CD4-positive, alpha-beta T cell treated with Interleukin-10 for 1 hour (primary cell): ENCODE data around the gene CPNE9.

ENCODE experiments used
- DNase-seq: peaks from one replicate; pipeline ENCODE4 v3.0.0-alpha.2; 2020

Gene CPNE9

DNA sequence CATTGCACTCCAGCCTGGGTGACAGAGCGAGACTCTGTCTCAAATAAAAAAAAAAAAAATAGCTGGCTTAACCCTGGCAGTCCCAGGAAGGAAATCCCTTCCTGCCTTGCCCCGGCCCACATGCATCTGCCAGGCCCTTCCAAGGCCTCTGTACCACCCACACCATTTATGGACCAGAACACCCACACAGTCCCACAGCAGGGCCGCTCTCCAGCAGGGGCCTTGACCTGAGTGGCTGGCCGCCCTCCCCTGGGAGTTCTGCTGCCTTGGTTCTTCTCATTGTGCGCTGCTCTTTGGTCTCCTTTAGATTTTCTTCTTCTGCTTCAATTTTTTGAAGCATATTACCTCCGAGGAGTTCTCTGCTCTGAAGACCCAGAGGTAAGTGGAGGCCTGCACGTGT, 16.1 kb upstream of the CPNE9 start:
- DNase-seq = no peak

DNA sequence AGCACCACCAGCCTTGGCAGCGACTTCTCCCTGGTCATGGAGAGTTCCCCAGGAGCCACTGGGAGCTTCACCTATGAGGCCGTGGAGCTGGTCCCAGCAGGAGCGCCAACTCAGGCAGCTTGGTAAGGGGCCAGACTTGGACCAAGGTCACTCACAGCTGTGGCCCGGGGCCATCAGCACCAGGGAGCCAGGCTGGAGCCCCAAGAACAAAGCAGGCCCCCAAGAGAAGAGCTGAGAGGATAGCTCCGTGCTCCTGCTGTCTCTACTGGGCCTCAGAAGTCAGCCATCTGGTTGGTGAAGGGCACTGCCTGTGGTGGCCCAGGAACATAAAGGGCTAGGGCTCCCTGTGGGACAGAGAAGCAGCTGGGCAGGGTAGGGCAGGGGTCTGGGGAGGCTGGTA, 14.7 kb upstream of the CPNE9 start:
- DNase-seq = no peak

- no peak for DNase-seq
These were observed 13.9 kb upstream of the CPNE9 start for GRCh38 chr3:9689757-9690156.

DNA sequence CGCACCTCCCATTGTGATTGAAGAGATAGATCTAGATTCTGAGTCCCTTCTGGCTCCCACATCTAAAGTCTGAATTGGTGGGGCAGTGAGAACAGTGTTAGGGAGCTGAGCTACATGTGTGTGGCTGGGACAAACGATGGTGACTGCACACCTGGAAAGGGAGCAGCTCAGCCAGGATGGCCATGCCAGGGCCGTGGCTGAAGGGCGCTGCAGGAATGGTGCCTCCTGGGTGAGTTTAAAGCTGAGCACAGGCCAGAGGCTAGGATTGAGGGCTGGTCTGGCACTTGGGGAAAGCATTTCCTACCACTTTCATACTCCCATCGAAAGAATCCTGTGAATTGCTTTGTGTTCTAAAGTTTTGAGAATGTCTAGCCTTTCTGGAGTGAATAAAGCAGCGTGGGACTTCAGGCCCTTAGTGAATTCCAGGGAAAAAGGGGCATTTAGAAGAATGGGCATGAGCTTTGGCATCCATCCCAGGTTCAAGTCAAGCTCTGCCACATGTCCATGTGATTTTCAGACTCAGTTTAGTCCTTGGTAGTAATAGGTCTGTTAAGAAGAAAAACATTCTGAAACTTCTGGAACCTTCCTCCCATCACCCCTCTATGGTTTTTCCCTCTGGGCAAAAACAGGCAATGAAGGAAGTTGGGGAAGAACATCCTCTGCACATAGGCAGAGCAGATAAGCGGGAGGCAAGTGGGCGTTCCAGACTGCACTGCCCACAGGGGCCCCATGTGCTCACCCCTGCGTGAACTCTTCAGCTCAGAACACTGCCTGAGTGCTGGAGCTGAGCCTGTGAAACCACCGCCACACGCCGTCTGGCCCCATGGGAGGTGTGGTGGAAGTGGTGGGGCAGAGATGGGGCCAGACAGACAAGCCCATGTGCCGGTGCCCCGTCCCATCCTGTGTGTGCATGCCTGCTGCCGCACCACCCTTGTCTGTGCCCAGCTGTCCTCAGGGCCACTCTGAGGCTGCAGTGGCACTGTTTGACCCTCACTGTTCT, 12.9 kb upstream of the CPNE9 start:
- no peak for DNase-seq

GRCh38 chr3:9691636-9692035, 12.0 kb upstream of the CPNE9 start:
- no peak for DNase-seq

- no peak for DNase-seq
These were observed 11.2 kb upstream of the CPNE9 start for GRCh38 chr3:9692416-9692815.

DNA sequence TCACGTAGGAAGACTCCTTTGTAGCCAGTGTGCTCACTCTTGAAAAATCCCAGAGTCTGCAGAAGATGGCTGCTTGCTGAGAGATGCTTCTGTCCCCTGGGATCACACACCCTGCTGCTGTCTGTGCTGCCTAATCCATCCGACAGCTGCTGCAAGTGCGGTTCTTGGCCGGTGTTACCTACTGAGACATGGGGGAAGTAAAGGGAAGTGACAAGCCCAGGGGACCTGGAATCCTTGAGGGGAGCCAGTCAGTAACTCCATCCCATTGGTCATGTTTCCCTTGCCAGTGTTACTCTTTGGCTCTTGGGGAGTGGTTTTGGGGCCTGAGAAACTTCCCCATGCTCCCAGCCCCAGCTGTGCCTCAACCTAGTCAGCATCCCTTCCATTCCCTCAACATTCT, 8.3 kb upstream of the CPNE9 start:
- no peak for DNase-seq

DNA sequence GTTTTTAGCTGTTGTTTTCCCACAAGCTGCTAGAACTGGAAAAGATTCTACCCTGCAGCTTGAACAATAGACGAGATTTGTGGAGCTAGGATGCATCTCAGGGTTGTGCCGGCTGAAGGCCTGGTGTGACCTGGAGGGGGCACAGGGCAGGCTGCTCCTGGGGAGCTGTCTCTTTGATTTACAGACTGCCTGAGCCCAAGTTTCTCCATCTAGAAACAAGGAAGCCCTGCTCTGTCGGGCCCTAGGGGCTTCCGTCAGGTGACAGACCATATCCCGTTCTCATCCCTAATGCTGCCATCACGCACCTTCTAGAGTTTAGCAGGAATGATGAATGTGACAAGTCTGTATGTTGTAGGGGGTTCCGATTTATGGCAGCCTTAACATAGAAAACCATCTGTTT, 7.9 kb upstream of the CPNE9 start:
- DNase-seq = no peak

- DNase-seq = no peak
These were observed 7.0 kb upstream of the CPNE9 start for GRCh38 chr3:9696480-9697220.

GRCh38 chr3:9697892-9698291, 5.7 kb upstream of the CPNE9 start:
- no peak for DNase-seq

DNA sequence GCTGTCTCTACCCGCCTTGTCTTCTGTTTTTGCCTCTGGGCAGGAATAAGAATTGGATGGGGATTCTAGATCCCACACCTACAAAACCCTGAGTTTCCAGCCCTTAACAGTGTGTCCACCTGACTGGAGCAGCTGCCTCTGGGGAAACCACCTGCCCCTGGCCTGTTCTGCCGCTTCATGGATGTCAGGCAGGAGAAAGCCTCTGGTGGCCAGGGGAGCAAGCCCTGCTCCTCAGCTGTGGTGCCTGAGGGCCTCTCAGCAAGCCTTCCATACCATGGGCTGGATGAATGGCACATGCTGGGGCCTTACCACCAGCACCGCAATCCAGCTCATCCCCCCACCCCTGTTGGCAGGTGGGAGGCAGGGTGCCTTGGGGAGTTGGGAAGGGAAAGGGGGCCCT, 5.3 kb upstream of the CPNE9 start:
- no peak for DNase-seq

DNA sequence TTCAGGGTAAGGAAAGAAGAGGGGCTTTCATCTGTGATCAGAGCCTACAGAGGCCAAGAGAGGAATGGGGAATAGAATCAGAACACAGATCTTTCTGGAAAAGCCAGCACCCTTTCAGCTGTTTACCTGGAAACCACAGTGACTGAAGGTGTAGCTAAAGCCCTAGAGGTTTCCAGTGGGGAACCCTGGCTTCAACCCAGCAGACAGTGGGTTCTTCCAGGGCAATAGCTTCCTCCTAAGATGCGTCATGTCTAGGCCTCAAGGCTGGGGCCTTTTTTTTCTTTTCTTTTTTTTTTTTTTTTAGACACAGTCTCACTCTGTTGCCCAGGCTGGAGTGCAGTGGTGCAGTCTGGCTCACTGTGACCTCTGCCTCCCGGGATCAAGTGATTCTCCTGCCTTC, 3.1 kb upstream of the CPNE9 start:
- DNase-seq = no peak

DNA sequence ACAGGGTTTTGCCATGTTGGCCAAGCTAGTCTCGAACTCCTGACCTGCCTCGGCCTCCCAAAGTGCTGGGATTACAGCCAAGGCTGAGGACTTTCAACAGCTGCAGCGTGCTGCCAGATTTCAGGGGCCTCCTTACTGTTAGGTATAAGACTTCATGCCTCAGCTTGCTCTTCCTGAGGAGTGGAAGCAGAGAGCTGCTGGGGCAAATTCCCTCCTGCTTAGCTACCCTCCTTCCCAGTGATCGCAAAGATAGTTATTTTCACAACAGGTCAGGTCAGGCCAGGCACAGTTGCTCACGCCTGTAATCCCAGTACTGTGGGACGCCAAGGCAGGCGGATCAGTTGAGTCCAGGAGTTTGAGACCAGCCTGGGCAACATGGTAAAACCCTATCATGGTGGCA, 2.6 kb upstream of the CPNE9 start:
- no peak for DNase-seq

DNA sequence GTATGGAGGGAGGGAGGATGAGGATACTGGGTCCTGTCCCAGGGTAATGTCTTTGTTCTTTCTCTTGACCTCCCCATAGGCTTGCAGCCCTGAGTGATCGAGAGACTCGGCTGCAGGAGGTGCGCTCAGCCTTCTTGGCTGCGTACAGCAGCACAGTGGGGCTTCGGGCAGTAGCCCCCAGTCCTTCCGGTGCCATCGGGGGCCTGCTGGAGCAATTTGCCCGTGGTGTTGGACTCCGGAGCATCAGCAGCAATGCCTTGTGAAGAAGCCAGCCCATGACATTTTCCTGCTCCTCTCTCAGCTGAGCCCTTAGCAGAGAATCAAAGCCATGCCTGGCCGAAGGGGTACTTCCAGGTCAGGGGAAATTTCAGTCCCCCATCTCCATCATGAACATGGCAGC, 1.9 kb upstream of the CPNE9 start:
- DNase-seq = no peak

- DNase-seq = no peak
These were observed 393 bp upstream of the CPNE9 start for GRCh38 chr3:9703240-9703639.

GRCh38 chr3:9704347-9705322, 1.0 kb downstream of the CPNE9 start:
- peak; percentile 11 for DNase-seq

- no peak for DNase-seq
These were observed 6.6 kb downstream of the CPNE9 start for GRCh38 chr3:9710174-9710739.

DNA sequence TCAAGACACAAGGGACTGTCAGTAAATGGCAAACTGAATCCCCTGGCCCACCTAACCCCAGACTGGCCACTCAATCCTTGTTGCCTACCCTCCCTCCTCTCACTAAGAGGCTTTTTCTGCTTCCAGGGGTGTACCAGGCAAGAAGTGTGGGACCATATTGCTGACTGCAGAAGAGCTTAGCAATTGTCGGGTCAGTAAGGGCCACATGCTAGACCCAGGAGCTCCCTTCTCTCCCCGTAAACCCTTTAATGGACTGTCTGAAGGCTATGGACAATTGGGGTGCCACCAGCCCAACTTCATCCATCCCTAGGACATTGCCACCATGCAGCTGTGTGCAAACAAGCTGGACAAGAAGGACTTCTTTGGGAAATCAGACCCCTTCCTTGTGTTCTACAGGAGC, 8.8 kb downstream of the CPNE9 start:
- no peak for DNase-seq

DNA sequence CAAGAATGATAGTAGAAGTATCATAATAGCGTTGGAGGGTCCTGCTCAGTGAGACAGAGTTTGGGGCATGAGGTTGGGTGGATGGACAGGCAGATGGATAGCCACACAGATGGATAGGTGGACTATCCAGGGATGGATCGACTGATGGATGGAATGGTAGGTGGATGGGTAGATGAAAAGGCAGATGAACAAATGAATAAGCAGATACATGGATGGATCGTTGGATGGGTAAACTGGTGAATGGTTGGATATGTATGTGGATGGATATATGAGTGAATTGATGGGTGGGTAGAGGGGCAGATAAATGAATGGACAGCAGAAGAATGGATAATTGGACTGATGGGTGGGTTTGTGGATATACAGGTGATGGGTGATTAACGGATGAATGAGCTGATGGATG, 9.5 kb downstream of the CPNE9 start:
- DNase-seq = no peak

- DNase-seq = no peak
These were observed 11.5 kb downstream of the CPNE9 start for GRCh38 chr3:9715136-9715535.

GRCh38 chr3:9715764-9716437, 12.3 kb downstream of the CPNE9 start:
- peak; percentile 42 for DNase-seq
